Stimulated activated CD4-positive, alpha-beta T cell treated with anti-CD3 and anti-CD28 coated beads, Interleukin-4, amount 100 ng/mL, for 48 hours (primary cell): ENCODE results near the gene SORL1.

ENCODE experiments used
- DNase-seq, 2 donors: peaks; one replicate each; pipeline ENCODE4 v3.0.0-alpha.2; 2020; ENCODE audit warnings: low read depth in 2 of 2

The SORL1 gene

DNA sequence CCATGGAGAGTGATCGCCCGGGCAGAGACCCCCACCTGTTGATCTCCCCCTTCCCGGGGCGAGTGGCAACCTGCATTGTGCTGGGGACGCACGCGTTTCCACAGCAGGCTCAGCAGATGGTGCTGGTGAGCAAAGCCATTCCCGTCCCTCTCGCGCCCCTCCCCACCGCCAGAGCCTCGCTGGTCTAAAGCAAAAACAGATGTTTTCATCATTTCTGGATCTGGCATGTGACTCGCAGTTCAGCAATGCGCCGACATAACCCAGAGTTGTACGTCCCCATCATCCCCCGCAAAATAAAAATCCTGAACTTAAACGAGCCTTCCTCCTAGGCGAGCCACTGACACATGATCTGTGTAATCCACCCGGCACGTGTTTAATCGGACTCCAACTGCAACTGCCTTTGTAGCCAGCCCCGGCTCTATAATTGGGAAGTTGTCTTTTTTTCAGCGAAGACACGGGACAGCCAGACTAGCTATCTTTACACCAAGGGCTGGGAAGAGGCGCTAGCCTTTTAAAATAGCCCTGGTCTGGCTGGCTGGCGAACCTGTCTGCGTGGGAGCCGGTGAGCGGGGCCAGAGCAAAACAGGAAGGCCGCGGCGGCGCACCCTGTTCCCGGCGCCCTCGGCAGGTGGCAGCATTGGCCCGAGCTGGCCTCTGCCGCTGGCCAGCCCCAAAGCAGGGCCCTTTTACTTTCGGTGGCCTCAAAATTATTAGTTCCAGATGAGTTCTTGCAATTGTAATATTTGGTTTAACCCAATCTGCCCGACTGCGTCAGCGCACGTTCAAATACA, 203.6 kb downstream of the SORL1 start:
- DNase-seq = peak; percentile 65 to 68

DNA sequence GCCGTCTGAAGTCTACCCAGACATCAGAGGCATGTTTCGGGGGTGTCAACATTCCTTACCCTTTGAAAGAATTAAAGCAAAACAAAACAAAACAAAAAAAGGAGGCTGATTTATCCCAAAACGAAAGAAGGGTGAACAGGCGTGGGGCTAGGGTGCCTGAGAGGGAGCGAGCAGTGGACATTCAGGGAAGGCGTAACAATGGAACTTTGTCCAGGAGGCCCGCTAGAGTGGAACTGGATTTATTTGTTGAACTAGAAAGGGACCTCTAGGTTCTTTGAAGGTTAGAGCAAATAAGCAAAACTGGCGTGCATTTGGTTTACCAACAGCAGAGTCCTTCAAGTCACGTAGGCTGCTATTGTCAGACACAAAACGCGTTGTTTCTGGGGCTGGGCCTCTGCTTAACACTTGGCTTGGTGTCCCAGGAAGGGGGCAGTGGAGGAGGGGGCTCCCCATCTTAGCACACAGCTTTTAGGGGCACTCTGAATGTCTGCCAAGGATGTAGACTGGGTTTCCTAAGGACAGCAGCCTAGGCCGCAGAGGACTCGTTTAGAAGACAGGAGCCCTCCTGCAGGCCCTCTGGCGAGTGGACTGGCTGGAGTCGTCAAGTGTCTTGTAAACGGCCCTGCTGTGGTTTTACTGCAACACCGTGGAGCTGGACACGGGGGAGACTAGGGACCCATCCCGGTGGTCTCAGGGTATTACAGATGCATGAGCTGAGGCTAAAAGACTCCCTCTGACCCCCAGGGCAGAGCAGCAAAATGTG, 204.4 kb downstream of the SORL1 start:
- DNase-seq = no peak

DNA sequence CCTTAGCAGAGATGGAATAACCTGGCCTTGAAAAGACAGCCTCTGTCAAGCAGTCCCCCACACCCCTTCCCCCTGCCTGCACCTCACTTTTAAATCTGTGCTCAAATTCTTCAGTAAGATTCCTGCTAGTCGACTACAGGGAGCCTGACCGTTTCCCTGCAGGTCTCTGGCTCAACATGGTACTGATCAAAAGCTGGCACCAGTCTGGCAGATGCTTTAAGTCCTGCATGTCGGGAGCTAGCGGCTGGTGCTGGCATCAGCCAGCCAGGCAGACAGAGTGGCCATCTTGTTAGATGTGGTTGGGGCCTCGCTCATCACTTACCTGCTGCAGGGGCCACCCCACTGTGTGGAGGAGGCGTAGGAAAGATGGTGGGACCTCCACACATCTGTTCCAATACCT, 205.0 kb downstream of the SORL1 start:
- DNase-seq = no peak

DNA sequence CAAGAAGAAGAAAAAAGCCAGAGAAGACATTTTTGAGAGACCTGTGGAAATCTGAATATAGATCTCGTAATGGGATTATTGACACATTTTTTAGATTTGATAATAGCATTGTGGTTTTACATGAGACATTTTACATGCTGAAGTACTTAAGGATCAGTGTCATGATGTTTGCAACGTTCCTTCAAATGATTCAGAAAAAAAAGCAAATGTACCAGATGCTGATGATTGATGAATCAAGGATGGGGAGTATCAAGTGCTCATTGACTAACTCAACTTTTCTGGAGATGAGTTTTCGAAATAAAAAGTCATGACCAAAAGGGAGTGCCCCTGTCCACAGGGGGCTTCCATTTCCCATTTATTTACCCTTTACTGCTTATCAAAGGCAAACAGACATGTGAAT, 207.7 kb downstream of the SORL1 start:
- DNase-seq = no peak

DNA sequence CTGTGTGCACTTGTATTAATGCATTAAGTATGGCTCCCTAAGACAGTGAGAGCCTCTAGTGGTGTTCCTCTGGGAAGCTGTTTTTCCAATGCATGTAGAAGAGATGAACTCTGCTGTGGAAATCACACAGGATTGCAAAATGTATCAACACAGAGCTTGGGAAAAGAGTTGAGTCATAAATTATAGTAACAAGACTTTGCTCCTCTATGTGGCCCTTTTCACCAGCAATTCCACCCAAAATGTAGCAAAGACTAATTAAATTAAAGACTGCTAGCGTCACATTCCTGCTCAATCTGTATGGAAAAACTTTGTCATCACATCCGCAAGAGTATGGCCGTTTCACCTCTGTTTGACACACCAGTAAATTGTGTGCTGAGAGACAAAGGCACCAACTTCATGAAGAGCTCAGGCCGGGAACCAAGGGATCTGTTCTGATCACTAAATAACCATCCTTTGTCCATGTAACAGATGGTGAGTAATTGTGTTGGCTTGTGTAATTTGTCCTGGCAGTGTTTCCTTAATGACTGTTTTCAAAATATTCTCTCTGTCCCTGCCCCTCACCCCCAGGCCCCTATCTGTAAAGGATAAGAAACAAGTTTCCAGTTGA, 209.9 kb downstream of the SORL1 start:
- no peak for DNase-seq

DNA sequence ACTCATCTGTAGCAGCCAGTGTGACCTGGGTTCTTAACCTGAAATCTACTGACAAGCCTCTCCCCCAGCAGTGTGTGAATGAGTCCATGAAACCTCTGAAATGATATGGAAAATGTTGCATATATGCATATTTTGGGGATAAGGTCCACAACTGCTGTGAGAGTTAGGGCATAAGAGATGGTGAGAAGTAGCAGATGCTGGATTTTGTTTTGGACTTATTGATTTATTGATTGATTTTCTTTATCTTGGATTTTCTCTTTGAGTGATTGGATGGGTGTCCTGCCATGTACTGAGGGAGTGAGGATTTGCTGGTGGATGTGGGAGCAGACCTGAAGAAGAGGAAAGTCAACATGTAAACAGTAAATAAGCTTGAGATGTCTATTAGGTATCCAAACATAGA, 212.0 kb downstream of the SORL1 start:
- DNase-seq = no peak

DNA sequence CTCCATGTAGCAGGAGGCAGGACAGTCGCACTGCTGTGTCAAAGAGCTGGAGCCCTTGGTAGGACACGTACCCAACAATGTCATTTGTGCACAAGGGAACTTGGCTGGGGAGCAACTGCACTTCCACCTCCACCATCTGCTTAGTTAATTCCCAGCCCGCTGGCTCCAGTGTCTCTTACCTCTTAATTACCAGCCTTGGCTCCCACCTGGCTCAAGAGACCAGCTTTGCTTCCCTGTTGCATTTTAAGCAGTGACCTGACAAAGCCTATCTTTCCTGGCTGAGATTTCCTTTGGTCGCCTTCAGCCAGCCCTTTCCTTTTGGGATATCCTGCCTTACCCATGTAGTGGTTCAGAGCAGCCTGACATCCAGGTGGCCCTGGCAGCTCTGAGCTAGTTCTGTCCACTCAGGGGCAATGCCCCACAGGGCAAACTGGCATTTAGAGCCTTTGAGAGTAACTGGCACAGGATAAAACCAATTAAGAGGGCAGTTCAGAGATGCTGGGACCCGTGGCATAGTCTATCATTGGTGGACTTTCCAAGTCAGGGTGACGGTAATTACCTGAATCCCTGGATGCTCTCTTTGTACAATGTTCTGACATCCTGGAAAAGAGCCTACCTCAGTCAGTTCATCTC, 213.2 kb downstream of the SORL1 start:
- no peak for DNase-seq

DNA sequence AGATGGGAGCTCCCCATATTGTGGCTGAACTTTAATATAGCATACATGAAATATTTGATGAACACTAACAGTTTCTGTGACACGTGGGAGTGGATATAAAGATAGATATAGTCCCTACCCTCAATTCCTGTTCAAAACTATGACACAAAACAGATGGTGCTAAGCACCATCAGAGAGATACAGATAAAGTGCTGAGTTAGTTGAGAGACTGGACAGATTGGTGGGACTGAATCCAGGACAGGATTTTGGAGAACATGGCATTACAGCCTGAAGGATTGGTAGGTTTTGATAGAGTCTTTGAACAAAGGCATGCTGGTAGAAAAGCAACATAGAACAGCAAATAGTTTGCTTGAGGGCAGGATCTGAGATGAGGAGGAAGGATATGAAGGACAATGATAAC, 215.7 kb downstream of the SORL1 start:
- no peak for DNase-seq

DNA sequence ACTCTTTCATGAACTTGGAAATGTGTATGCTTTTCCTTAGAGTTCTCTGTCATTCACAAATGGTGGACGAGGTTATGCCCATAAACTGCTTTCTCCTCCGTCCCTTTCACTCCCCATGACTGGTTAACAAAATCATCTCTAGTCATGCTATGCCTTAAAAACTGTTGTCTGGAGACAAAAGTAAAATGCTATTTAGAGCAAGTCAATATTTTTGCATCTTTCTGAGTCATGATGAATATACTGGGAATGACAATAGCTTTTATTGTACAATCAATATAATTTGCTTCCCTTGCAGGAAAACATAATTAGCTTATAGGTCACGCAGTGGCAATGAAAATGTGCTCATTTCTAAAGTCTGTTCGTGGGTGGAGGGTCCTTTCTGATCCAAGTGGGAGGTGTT, 217.3 kb downstream of the SORL1 start:
- no peak for DNase-seq

DNA sequence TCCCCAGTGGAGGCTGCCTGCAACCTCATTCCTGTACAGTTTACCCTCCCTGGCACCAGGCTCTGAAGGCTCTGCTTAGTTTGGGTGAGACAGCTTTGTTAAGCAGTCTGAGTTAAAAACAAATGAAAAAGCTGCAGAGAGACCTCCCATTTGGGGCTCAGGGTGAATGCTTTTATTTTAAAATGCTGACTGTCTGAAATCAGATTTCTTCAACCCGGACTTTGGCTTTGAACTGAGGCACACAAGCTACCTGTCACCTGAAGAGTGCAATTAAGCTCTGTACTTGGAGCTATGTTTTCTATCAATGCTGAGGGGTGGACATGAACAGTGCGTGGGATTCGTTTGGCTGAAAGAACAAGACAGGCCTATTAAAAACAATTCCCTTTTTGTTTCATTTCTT, 218.2 kb downstream of the SORL1 start:
- no peak for DNase-seq

DNA sequence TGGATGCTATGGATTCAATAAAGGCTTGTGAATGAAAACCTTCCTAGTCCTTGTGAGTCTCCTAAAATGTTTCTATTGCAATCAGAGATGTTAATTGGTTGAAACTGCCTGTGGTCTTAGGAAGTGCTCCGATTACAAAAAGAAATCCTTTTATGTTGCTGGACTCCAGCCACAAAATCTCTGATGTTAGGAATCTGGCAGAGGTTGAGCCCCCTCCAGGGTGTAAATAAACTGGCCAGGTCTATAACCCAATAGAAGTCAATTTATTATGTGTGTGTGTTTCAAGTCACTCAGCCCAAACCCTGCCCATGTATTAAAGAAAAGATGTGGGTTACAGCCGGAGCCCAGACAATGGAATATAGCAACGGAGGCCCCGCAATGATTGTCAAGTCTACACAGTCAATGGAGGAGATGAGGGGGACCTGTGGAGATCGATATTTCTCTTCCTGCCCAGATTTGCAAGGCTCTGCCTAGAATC, 218.7 kb downstream of the SORL1 start:
- DNase-seq = no peak

DNA sequence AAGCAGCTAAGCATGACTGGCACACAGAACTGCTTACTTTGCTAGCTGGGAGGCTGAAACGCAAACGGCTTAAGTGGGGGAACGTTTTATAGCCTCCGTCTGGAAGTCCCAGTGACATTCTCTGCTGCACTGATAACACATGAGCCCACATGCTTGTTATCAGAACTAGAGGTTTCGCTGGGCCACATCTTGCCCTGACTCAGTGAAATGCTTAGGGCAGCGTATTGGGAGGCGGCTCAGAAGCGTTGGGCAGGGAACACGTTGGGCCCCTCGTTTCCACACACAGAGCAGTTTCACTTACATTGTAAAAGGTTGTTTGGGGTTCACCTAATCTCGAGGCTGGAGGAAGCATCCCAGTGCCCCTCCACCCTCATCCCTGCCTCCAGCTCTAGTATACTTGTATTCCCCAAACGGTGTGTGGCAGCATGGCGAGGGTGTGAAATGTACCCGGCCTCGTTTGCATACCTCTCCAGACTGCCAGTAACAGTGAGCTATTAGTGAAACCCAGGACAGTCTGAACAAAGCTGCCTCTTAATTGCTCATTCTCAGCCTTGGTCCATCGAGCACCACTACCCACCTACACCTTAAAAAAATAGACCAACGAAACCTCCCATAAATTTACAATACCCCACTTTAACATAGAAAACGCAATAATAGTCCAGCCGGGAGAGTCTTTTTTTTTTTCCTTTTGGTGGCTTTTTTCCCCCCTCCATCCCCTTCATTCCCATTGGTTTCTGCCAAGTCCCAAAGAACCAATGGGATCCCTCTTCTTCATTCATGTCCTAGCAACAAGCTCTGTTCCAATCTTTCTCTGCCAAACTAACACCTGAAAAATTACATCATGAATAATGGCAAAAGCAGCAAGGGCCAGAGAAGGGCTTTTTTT, 219.4 kb downstream of the SORL1 start:
- no peak for DNase-seq

DNA sequence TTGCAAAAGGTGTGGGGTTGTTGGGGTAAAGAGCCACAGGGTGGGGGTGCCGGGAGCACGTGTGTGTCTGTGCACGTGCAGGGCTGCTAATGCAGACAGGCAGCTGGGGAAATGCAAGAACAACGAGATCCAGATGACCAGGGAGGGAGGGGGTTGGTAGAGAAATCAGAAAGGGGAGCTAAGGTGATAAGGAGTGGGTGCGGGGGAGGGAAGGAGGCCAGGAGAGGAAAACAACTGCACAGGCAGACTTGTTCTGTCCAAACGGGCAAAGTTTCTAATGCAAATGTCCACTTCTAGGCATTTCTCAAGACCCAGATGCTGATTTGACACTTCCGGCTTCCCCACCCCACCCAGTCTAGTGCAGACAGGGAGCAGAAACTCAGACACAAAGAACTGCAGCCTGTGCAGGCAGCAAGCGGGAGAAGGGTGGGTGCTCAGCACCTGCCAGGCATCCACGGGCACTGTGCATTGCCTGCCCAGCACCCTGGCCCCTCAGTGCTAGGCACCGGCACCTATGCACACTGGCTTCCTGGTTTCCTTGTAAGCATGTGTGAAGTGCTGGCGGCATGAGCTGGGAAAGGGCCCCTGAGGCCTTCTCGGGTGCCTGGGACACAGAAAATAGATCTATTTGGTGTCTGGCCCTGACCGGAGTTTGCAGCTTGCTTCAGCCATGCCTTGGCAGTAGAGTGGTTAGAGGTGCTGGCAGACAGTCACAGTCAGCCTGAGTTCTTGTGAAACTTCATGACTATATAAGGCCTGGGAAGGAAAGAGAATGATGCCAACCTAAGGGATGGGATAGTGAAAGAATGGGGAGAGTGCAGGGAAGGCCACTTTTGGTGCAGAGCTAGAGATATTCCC, 220.7 kb downstream of the SORL1 start:
- no peak for DNase-seq

DNA sequence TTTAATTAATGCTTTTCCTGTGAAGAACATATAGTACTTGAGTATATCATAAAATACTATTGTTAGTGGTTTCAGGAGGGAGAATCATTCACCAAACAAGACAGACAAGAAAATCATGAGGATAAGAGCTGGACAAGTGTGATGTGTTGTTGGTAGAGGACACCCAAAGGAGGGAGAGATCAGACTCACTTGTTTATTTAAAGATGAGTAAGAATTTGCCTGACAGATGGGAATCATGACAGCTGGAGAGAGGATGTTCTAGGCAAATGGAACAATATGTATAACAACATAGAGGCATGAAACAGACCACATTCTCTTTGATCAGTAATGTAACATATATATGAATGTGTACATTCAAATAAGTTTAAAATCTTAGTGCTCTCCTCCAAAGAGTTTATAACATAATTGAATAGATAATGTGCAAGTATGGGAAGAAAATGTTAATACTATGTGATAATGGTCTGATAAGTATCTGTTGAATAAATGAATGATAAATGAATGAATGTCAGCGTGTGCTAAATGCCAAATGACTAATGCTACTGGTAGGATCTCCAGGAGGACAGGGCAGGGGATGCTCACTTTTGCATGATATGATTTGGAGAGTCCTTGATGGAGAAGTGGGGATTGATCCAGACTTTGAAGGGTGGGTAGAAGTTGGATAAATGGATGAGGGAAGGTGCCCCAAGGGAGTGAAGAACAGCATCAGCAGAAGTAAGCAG, 229.6 kb downstream of the SORL1 start:
- DNase-seq = no peak
